Right forelimb (tissue), 1 donor: ENCODE results near the gene GPR183.

Source experiments
- DNase-seq: peaks from one replicate; pipeline ENCODE4 v3.0.0-alpha.2; 2018

GPR183 gene

GRCh38 chr13:99339230-99339721 lies 32.1 kb upstream of the GPR183 start:
- DNase-seq, result no peak

- DNase-seq, result no peak
Observed at GRCh38 chr13:99335603-99336002, 28.4 kb upstream of the GPR183 start.

GRCh38 chr13:99335087-99335486 lies 27.9 kb upstream of the GPR183 start:
- DNase-seq, result no peak

GRCh38 chr13:99334221-99334620 lies 27.0 kb upstream of the GPR183 start:
- DNase-seq, result no peak

GRCh38 chr13:99332456-99332855 lies 25.3 kb upstream of the GPR183 start:
- no peak for DNase-seq

- DNase-seq, result no peak
Observed at GRCh38 chr13:99331881-99332293, 24.7 kb upstream of the GPR183 start.

GRCh38 chr13:99330942-99331341 lies 23.7 kb upstream of the GPR183 start:
- DNase-seq, result no peak

GRCh38 chr13:99329477-99329876 lies 22.3 kb upstream of the GPR183 start:
- no peak for DNase-seq

- no peak for DNase-seq
Observed at GRCh38 chr13:99327761-99328160, 20.6 kb upstream of the GPR183 start.

GRCh38 chr13:99327126-99327525 lies 19.9 kb upstream of the GPR183 start:
- no peak for DNase-seq

- no peak for DNase-seq
Observed at GRCh38 chr13:99326012-99326411, 18.8 kb upstream of the GPR183 start.

GRCh38 chr13:99323488-99323887 lies 16.3 kb upstream of the GPR183 start:
- DNase-seq, result no peak

GRCh38 chr13:99322297-99323103 lies 15.3 kb upstream of the GPR183 start:
- no peak for DNase-seq

- DNase-seq, result no peak
Observed at GRCh38 chr13:99321709-99322108, 14.5 kb upstream of the GPR183 start.

- no peak for DNase-seq
Observed at GRCh38 chr13:99320693-99321481, 13.7 kb upstream of the GPR183 start.

- DNase-seq, result no peak
Observed at GRCh38 chr13:99316657-99317256, 9.6 kb upstream of the GPR183 start.

GRCh38 chr13:99316224-99316623 lies 9.0 kb upstream of the GPR183 start:
- DNase-seq, result no peak

- DNase-seq, result no peak
Observed at GRCh38 chr13:99315186-99315585, 8.0 kb upstream of the GPR183 start.

- DNase-seq, result no peak
Observed at GRCh38 chr13:99314640-99315176, 7.5 kb upstream of the GPR183 start.

- DNase-seq, result no peak
Observed at GRCh38 chr13:99313941-99314340, 6.7 kb upstream of the GPR183 start.

GRCh38 chr13:99313501-99313900 lies 6.3 kb upstream of the GPR183 start:
- DNase-seq, result no peak

- DNase-seq, result no peak
Observed at GRCh38 chr13:99312493-99312883, 5.3 kb upstream of the GPR183 start.

- no peak for DNase-seq
Observed at GRCh38 chr13:99311748-99312492, 4.7 kb upstream of the GPR183 start.
